Upper lobe of left lung (tissue), 4 donors: ENCODE results near the gene MAGEB4.

Source experiments
- EP300 ChIP-seq, 4 donors: sonication (generic); formaldehyde crosslinking; IDR thresholded peaks; one replicate each; pipeline ENCODE4 v1.5.1; 2017; ENCODE audit warnings: antibody characterized with exemption in 4 of 4, control low read depth in 2 of 4
- POLR2A ChIP-seq, 4 donors: fragments of 450-650 bp; IDR thresholded peaks; one replicate each; pipeline ENCODE4 v1.5.1; 2016 to 2017; ENCODE audit warnings: antibody characterized with exemption in 4 of 4, mild to moderate bottlenecking in 2 of 4
- POLR2AphosphoS5 ChIP-seq, 2 donors: sonication (generic); formaldehyde crosslinking; IDR thresholded peaks; one replicate each; pipeline ENCODE4 v1.5.1; 2017; ENCODE audit warnings: antibody characterized with exemption in 2 of 2
- TF ChIP-seq, protein P1 (sequence below), 6 experiments: fragments of 450-650 bp in 4 of 6; fragments of 200-600 bp in 2 of 6; sonication (generic) in 2 of 6; IDR thresholded peaks; one replicate each; pipeline ENCODE4 v1.5.1; 2016 to 2019; ENCODE audit warnings: antibody characterized with exemption in 6 of 6

DNA sequence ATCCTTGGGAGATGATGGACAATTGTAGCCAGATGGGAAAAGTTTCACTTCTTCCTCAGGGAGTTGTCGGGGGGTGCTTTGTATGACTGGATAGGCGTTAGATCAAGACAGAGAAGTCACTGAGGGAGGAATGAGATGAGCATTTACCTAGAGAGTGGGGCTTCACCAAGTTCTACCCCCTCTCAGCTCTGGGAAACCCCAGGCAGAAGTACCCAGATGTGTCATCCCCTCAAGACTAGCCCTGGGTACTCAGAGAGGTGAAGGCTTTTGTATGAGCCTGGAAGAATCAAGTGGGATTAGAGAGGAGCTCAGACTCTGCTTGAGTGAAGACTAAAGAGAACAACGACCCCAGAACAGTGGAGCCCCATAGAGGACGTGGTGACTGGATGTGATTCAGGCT lies 7.1 kb downstream of the MAGEB4 start:
- TF ChIP-seq, protein P1, sequence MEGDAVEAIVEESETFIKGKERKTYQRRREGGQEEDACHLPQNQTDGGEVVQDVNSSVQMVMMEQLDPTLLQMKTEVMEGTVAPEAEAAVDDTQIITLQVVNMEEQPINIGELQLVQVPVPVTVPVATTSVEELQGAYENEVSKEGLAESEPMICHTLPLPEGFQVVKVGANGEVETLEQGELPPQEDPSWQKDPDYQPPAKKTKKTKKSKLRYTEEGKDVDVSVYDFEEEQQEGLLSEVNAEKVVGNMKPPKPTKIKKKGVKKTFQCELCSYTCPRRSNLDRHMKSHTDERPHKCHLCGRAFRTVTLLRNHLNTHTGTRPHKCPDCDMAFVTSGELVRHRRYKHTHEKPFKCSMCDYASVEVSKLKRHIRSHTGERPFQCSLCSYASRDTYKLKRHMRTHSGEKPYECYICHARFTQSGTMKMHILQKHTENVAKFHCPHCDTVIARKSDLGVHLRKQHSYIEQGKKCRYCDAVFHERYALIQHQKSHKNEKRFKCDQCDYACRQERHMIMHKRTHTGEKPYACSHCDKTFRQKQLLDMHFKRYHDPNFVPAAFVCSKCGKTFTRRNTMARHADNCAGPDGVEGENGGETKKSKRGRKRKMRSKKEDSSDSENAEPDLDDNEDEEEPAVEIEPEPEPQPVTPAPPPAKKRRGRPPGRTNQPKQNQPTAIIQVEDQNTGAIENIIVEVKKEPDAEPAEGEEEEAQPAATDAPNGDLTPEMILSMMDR (IDR thresholded peaks at IDR 0.05), result no peak
- TF ChIP-seq POLR2A (IDR thresholded peaks at IDR 0.05) (no peak), EP300 (IDR thresholded peaks at IDR 0.05) (no peak), POLR2AphosphoS5 (IDR thresholded peaks at IDR 0.05) (no peak)
